Measurements from ENCODE around the gene ITPRID1. TPM values are rescaled to one million over a fixed set of nuclear protein-coding genes. Genes with fewer than 3 reads are reported as not detected.

The ITPRID1 gene
- total and polyA plus RNA-seq, 10 of the 15 experiments (the other 5 are each of a cell fraction or from before 2014, with no cell fraction given), result 0.06 TPM; not detected in 9

DNA sequence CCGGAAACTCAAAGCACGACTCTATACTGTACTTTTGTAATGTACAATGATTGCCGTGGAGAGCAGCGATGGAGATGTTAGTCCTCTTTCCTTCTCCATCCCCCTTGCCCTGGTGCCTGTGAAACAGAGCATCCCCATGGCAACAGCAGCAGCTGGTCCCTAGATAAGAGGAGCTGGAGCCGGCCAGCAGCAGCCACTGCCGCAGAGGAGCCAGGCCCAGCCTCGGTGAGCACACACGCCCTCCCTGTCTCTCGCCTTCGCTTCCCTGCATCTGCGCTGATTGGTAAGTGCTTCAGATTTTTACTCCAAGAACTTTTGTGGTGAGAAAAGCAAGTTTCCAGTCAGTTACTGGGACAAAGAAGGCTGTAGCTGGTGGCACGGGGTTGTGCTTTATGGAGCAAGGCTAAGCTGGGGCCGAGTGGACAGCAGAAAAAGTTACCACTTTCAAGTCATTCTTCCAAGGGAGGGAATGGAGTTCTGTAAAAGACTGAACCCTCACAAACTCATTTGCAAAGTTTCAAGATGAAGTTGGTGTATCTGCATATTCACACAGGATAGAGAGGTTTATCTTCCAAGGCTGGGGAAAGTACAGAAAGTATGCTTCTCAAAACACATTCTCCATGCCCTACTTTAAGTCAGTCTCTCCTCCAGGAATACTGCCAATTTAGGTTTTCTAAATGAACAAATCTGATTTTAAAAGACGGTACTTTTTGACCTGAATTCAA lies 173.3 kb downstream of the ITPRID1 start, which contains the start of gene PPP1R17:
PPP1R17 (plus strand) TSS at position 192 of the 725 bp plus-strand sequence. CDS start 5,227 bp downstream, outside the sequence.
- POLR2A ChIA-PET, result interaction anchor here (1.5 kb wide), 1 partner anchor 9 kb away, joined by 9 read pairs; no protein-coding TSS in a partner anchor
- Histone ChIP-seq H3K9ac (ENCODE audit: control insufficient read depth, insufficient read depth, low read length) (no peak within 1 kb of the TSS), H3K4me2 (ENCODE audit: control insufficient read depth, insufficient read depth) (peak within 1 kb of the TSS; percentile 32; the same call in 1 of the 2 replicates), H3K27ac (ENCODE audit: control insufficient read depth, insufficient read depth) (no peak within 1 kb of the TSS), H3K36me3 (ENCODE audit: control insufficient read depth in 2 of 2, insufficient read depth in 2 of 2, low read length in 1 of 2) (no peaks in the 10 kb centered on the region), H3K79me2 (ENCODE audit: control insufficient read depth, insufficient read depth, low read length) (no peaks in the 10 kb centered on the region), H2AFZ (ENCODE audit: control insufficient read depth, low read depth, low read length) (no peak within 1 kb of the TSS), H3K4me1 (ENCODE audit: control insufficient read depth, insufficient read depth, low read length) (peaks cover 19% of the 10 kb centered on the region), H3K9me3 (replicated peaks; ENCODE audit: control insufficient read depth, insufficient read depth, low read length) (no peaks in the 10 kb centered on the region), H3K4me3 (no peak within 1 kb of the TSS), H4K20me1 (ENCODE audit: control insufficient read depth, insufficient read depth) (no peaks in the 10 kb centered on the region), H3K27me3 (replicated peaks in 1 of 2; ENCODE audit: control insufficient read depth in 2 of 2, insufficient read depth in 2 of 2, low read length in 1 of 2) (no peaks in the 10 kb centered on the region)
- intact Hi-C loops (cut with micrococcal nuclease; ENCODE audit: unreplicated experiment), result no loop called here
- ATAC-seq (no peak), FAIRE-seq (no peak), DNase-seq (ENCODE audit: low read depth, low spot score) (no peak)
- RAD21 ChIA-PET (ENCODE audit: unreplicated experiment), result interaction anchor here (1.1 to 2.9 kb wide), 4 partner anchors 9 to 43 kb away, joined by 3 to 22 read pairs (median 8); no protein-coding TSS in a partner anchor
- in situ Hi-C loops (cut with MboI), result no loop called here
- SMC1A ChIA-PET (ENCODE audit: uncharacterized antibody, unreplicated experiment), result interaction anchor here (0.7 to 3.3 kb wide), 9 partner anchors 11 to 244 kb away, joined by 3 to 18 read pairs (median 3); no protein-coding TSS in a partner anchor
- WGBS (ENCODE audit: insufficient coverage, insufficient replicate concordance, low lambda C conversion rate, missing lambda C conversion rate), result 77% methylated on average over 14 of the region's 14 CpGs
- TF ChIP-seq BMI1 (IDR thresholded peaks at IDR 0.05; ENCODE audit: borderline replicate concordance) (no peak), HDAC2 (IDR thresholded peaks at IDR 0.05) (no peak)
- TF ChIP-seq, protein P1, sequence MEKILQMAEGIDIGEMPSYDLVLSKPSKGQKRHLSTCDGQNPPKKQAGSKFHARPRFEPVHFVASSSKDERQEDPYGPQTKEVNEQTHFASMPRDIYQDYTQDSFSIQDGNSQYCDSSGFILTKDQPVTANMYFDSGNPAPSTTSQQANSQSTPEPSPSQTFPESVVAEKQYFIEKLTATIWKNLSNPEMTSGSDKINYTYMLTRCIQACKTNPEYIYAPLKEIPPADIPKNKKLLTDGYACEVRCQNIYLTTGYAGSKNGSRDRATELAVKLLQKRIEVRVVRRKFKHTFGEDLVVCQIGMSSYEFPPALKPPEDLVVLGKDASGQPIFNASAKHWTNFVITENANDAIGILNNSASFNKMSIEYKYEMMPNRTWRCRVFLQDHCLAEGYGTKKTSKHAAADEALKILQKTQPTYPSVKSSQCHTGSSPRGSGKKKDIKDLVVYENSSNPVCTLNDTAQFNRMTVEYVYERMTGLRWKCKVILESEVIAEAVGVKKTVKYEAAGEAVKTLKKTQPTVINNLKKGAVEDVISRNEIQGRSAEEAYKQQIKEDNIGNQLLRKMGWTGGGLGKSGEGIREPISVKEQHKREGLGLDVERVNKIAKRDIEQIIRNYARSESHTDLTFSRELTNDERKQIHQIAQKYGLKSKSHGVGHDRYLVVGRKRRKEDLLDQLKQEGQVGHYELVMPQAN (conservative IDR thresholded peaks at IDR 0.05), result no peak
- BruUV-seq (replicated peaks), result no TSS peak
- CTCF ChIA-PET, result interaction anchor here (1.7 to 2.1 kb wide), 3 partner anchors 9 to 38 kb away, joined by 6 to 7 read pairs (median 7); no protein-coding TSS in a partner anchor
